Spinal cord (tissue), 10 donors: ENCODE measurements around the gene SNX18. TPM values are rescaled to one million over a fixed set of nuclear protein-coding genes. Genes with fewer than 3 reads are reported as not detected.

Source experiments
- DNase-seq, 6 donors: peaks; one replicate each; pipeline versions ENCODE4 v3.0.0 to v3.0.0-alpha.2; 2013 to 2015; ENCODE audit warnings: low spot score in 6 of 6, low read depth in 4 of 6
- H3K27ac ChIP-seq: one replicate; pipeline ENCODE4 v1.5.1; 2013; ENCODE audit warnings: low read depth, low read length, control low read depth
- H3K27me3 ChIP-seq: one replicate; pipeline ENCODE4 v1.6.1; 2013; ENCODE audit warnings: low read length; ENCODE audit not compliant: control insufficient read depth, insufficient read depth
- H3K36me3 ChIP-seq: one replicate; pipeline ENCODE4 v1.6.1; 2013; ENCODE audit warnings: low read length; ENCODE audit not compliant: control insufficient read depth, insufficient read depth
- H3K4me1 ChIP-seq: one replicate; pipeline ENCODE4 v1.6.1; 2013; ENCODE audit warnings: low read length; ENCODE audit not compliant: control insufficient read depth, insufficient read depth
- H3K4me3 ChIP-seq: one replicate; pipeline ENCODE4 v1.5.1; 2013; ENCODE audit warnings: low read depth, low read length, control low read depth
- H3K9me3 ChIP-seq: one replicate; pipeline ENCODE4 v1.6.1; 2013; ENCODE audit warnings: low read length; ENCODE audit not compliant: control insufficient read depth, insufficient read depth
- WGBS: methylation state at CpG from one replicate; pipeline ENCODE4 v1.1.5; 2013; ENCODE audit warnings: missing lambda C conversion rate; ENCODE audit not compliant: insufficient coverage; 5-methylcytosine and 5-hydroxymethylcytosine counted together
- polyA plus RNA-seq, 2 donors: library from polyadenylated mRNA; unstranded; fragments of 120-200 nt; gene quantifications; one replicate each; pipeline ENCODE4 v1.2.1, GENCODE V29; 2013; ENCODE audit not compliant: insufficient read length in 2 of 2
- total RNA-seq, 2 donors: library from RNA; depleted of rRNA in 1 of 2; stranded (reverse); fragments of 120-200 nt in 1 of 2; fragments of >200 nt in 1 of 2; gene quantifications; one replicate each; pipeline versions ENCODE4 v1.2.3 to v1.2.4, GENCODE V29; 2013 to 2014
- donor health status: healthy.

SNX18 gene
- total and polyA plus RNA-seq, 4 donors = 18.2 to 31.6 (median 26.4) TPM

DNA sequence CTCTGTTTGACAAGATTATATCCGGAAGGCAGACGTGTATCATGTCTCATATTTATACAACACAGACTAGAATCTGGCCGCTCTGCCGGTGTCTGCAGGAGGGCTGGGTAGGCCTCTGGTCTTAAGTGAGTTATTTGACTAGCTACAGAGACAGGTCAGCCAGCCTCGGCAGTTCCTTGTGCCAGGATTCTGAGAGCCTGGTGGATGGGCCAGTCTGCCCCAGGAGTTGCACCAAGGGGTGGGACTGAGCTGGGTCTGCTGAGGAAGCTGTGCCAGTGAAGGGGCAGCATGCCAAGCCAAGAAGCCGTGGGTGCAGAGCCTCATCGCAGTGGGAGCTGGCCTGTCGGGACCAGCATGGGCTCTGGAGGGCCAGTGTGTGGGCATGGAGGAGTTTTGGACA is 7.1 kb downstream of the SNX18 start:
- no peaks in the 10 kb centered on the region for H3K9me3 ChIP-seq
- peaks cover 23% of the 10 kb centered on the region for H3K4me1 ChIP-seq
- no peak overlapping the region for H3K27ac ChIP-seq
- WGBS = 65% methylated on average over 6 of the region's 8 CpGs
- DNase-seq = no peak
- H3K4me3 ChIP-seq = no peak overlapping the region
- no peaks in the 10 kb centered on the region for H3K27me3 ChIP-seq
- peaks cover 4% of the 10 kb centered on the region for H3K36me3 ChIP-seq

DNA sequence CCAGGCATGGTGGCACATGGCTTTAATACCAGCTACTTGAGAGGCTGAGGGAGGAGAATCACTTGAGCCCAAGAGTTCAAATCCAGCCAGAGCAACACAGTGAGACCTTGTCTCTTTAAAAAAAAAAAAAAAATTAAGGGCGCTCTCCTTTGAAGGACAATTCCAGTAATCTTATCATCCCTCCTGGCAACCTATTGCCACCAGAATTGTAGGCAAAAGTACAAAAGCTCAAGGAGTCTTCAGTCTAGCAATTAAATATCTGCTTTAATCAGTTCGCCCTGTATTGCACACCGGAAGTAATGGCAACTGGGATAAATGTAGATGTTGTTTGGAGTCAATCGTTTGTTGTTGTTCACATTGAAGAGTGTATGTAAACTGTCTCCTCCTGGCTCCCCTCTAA is 7.7 kb downstream of the SNX18 start:
- no peak for DNase-seq
- Histone ChIP-seq H3K4me3 (no peak overlapping the region), H3K9me3 (no peaks in the 10 kb centered on the region), H3K27me3 (no peaks in the 10 kb centered on the region), H3K27ac (no peak overlapping the region), H3K36me3 (peaks cover 4% of the 10 kb centered on the region), H3K4me1 (peaks cover 23% of the 10 kb centered on the region)
- no CpG with 5 or more reads among the region's 4 CpGs for WGBS

DNA sequence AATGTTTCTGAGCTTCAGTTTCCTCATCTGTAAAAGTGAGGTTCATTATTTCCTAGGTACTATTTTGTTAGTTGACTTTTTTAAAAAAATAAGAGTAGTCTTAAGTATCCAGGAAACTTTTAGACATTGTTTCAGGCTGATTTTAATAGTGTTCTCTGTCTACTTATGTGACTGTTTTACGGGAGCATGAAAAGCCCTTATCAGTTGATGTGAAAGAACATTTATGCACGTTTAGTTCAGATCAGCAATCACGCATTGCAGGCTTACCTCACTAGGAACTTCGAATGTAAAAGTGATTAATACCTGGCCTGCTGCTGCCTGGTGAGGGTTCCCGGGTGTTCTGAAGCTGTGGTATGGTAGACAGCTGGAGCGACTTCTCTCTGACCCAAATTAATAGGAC is 8.1 kb downstream of the SNX18 start:
- no peak for DNase-seq
- H3K27me3 ChIP-seq = no peaks in the 10 kb centered on the region
- H3K4me1 ChIP-seq = peaks cover 23% of the 10 kb centered on the region
- peaks cover 4% of the 10 kb centered on the region for H3K36me3 ChIP-seq
- no peaks in the 10 kb centered on the region for H3K9me3 ChIP-seq
- WGBS = 89% methylated on average over 4 of the region's 6 CpGs
- no peak overlapping the region for H3K27ac ChIP-seq
- H3K4me3 ChIP-seq = no peak overlapping the region

DNA sequence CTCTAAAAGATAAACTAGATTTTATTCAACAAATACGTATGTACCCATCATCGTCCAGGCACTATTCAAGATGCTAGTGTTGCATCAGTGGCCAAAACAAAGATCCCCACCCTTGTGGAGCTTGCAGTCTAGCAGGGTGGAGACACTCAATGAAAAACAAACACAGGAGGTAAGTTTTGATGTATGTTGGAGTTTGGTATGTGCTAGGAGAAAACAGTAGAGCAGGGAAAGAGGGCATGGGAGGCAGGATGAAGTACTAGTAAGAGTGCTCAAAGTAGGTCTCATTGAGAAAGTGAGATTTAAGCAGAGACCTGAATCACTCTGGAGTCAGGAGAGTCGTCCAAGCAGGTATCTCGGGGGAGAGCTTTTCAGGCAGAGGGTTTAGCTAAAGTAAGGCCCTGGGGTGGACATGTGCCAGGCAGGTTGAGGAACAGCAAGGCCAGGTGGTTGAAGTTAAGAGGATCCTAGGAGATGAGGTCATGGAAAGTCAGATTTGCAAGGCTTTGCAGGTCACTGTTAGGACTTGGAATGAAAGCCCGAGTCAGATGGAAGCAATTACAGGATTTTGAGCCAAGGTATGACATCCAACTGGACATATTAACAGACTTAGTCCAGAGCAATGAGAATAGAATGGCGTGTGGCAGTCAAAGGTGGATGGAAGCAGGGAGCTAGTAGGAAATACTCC is 9.2 kb downstream of the SNX18 start:
- Histone ChIP-seq H3K4me3 (no peak overlapping the region), H3K27me3 (no peaks in the 10 kb centered on the region), H3K27ac (no peak overlapping the region), H3K9me3 (no peaks in the 10 kb centered on the region), H3K4me1 (peaks cover 23% of the 10 kb centered on the region), H3K36me3 (peaks cover 4% of the 10 kb centered on the region)
- WGBS = 93% methylated on average over 4 of the region's 6 CpGs
- no peak for DNase-seq

DNA sequence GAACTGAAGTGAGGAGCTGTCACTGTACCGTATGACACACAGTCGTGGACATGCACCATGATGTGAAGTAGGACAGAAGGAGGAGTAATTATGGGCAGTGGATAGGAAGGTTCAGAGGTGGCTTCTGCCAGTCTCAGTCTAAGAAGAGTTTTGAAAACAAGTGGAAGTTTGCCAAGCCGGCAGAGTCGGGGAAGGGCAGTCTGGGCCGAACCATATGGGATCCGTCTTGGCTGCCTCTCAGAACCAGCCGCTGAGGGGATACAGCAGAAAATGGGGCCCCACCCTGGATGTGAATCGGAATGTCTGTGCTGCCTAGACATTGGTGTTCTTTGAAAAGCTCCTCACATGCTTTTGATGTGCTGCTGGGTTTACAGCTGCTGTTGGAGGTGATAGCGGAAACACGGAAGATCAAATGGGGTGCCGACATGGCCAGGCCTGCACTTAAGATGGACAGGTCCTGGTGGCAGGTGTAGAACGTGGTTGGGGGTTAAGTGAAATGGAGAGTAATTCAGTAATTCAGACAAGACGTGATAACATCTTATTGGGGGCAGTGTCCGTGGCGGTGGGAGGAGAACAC is 11.2 kb downstream of the SNX18 start:
- Histone ChIP-seq H3K4me1 (peaks cover 28% of the 10 kb centered on the region), H3K27ac (no peak overlapping the region), H3K27me3 (no peaks in the 10 kb centered on the region), H3K36me3 (peaks cover 4% of the 10 kb centered on the region), H3K4me3 (no peak overlapping the region), H3K9me3 (no peaks in the 10 kb centered on the region)
- WGBS = 83% methylated on average over 15 of the region's 15 CpGs
- DNase-seq = no peak

DNA sequence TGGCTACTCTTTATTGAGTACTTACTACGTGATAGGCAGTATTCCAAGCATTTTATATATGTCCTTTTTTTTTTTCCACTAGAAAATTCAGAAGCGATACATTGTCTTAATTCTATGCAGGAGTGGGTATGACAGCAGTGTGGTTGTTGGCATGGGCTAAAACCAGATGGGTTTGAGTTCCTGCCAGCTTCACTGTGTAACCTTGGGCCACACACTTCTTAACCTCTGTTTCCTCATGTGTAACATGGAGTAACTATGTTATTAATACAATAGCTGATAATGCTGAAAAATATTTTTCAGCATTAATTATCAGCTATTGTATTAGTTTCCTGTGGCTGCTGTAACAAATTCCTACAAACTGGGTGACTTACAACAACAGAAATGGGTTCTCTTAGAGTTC is 12.0 kb downstream of the SNX18 start:
- Histone ChIP-seq H3K36me3 (peaks cover 4% of the 10 kb centered on the region), H3K27ac (no peak overlapping the region), H3K4me1 (peaks cover 31% of the 10 kb centered on the region), H3K4me3 (no peak overlapping the region), H3K27me3 (no peaks in the 10 kb centered on the region), H3K9me3 (no peaks in the 10 kb centered on the region)
- DNase-seq = no peak
- WGBS = no CpG with 5 or more reads among the region's 2 CpGs

DNA sequence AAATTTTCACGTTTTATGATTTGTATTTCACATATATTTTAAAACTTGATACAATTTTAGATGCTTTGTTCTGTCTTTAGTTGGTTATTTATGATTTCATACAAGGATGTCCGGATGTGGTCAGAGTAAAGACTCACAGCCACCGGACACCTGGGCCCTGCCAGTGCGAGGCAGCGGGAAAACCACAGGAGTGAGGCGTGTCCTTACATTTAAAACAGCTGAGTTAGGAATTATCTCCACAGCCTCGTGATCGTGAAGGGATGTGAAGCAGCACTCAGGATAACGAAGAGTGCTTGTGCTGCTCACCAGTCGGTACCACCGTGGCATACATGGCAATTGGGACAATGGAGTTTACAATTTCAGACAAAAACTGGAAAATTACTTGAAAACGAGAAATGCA is 14.0 kb downstream of the SNX18 start:
- no peak overlapping the region for H3K27ac ChIP-seq
- H3K9me3 ChIP-seq = no peaks in the 10 kb centered on the region
- peaks cover 34% of the 10 kb centered on the region for H3K4me1 ChIP-seq
- DNase-seq = no peak
- no peak overlapping the region for H3K4me3 ChIP-seq
- no peaks in the 10 kb centered on the region for H3K36me3 ChIP-seq
- no peaks in the 10 kb centered on the region for H3K27me3 ChIP-seq
- 64% methylated on average over 11 of the region's 12 CpGs for WGBS

DNA sequence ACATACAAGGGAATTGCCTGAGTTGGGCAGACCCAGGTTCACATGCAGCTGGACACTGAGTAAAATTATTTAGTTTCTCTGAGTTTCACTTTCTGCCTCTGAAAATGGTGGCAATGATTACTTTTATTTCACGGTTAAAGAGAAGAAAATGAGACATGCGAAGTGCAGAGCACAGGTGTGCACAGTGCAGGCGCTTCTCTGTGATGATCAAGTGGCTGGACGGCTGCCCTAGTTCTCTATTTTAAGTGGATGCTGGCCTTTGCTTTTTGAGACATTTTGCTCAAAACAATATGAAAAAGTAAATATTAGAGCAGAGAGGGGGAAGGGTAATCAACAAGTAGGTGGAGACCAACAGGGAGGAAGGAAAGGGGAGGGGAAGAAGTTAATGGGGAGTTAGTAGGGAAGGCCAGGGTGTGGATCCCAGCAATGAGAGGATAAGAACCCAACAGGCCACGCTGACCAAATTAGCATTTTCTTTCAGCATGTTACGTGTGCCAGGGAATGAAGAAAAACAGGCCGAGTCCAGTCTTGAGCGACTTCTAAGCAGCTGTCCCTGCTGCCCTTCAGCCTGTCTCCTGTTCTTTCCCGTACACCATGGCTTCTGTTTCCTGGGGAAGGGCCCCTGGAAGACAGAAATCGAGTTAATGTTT is 16.1 kb downstream of the SNX18 start:
- peak in 4 of 6 donors; percentile 36 to 77 (median 58) for DNase-seq
- H3K4me3 ChIP-seq = no peak overlapping the region
- no peaks in the 10 kb centered on the region for H3K27me3 ChIP-seq
- no peaks in the 10 kb centered on the region for H3K36me3 ChIP-seq
- H3K4me1 ChIP-seq = peaks cover 33% of the 10 kb centered on the region
- H3K9me3 ChIP-seq = no peaks in the 10 kb centered on the region
- 56% methylated on average over 9 of the region's 10 CpGs for WGBS
- peak overlapping the region; percentile 88 for H3K27ac ChIP-seq

DNA sequence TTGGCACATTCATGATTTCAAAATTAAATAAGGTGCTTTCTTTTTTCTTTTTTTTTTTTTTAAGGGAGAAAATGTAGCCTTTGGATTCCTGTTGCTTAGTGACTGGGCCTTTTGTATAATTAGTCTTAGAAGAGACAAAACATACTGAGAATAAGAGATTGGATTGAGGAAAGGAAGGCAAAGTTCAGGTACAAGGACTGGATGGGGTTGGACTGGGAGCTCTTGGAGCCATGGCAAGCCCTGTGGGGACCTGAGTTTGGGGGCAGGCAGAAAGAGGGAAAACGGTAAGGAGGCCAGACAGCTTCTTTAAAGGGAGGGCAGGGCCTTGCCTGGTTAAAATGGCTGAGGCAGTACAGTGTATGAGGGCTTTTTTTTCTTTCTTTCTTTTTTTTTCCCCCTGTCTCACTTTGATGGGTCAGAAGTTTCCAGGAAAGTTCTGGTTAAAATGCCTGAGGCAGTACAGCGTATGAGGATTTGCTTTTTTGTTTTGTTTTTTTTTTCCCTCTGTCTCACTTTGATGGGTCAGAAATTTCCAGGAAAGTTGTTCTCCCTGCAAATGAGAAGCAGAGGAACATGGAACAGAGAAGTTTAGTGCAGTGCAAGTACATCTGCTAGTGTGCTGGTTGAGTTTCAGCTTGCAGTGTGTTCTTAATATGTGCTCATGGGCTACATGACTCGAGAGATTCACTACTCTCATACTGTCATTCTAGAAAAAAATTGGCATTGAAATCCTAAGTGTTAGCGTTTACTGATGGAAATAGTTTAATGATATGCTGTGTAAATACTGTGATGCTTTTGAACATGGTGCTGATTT is 16.8 kb downstream of the SNX18 start:
- Histone ChIP-seq H3K27ac (peak overlapping the region; percentile 88), H3K27me3 (no peaks in the 10 kb centered on the region), H3K4me3 (no peak overlapping the region), H3K36me3 (no peaks in the 10 kb centered on the region), H3K9me3 (no peaks in the 10 kb centered on the region), H3K4me1 (peaks cover 29% of the 10 kb centered on the region)
- 14% methylated on average over 1 of the region's 4 CpGs for WGBS
- DNase-seq = no peak
